Effector CD8-positive, alpha-beta T cell (primary cell): Measurements from ENCODE around the gene SPTBN1.
"Not testable (repeated sequence)": the region's sequence is repeated elsewhere in the genome, so short reads cannot be mapped to it uniquely, and the experiment has no call there.

Source experiments
- DNase-seq: peaks from one replicate; lab custom pipeline; 2025; lab: John Stamatoyannopoulos, UW

Gene SPTBN1

GRCh38 chr2:54470266-54470938 is 14.3 kb downstream of the SPTBN1 start:
- no peak for DNase-seq

DNA sequence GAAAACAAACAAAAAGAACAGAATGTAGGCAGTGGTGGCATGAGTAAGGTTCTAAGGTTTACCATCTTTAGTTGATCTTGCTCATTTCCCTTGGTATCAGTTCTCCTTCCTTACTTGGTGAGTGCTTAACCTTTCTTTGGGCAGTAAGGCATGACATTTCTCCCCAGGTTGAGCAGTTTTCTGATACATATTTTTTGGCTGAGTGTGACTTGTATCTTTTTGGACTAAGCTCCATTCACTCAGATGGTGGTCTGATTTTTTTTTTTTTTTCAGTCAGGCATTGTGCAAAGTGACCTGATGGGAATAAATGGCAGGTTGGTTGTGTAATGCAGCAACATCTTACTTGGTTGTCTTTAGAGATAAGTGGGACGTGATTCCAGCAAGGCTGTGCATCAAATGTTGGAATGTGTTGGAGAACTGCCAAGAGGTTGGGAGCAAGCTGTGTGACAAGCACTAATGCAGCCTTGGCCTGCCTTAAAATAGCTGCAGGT is 15.1 kb downstream of the SPTBN1 start:
- DNase-seq: no peak

DNA sequence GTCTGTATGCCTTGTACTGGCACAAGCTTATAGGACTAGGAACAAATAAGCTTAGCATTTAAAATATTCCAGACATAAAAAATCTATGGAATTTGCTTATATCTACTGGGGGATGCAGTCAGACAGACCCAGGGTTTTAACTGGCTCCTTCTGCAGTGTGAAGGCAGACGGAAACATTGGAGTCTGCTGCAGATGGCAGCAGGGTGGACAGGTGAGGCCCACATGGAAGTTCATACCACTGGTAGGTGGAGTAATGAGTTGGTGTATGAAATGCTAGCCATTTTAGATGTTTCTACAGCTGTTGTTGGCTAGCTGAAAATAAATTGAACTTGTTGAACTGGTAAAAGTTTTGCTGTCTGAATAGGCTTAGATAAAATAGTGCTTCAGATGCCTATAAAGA is 17.7 kb downstream of the SPTBN1 start:
- DNase-seq: no peak

- no peak for DNase-seq
Observed at GRCh38 chr2:54475285-54475684, 19.2 kb downstream of the SPTBN1 start.

DNA sequence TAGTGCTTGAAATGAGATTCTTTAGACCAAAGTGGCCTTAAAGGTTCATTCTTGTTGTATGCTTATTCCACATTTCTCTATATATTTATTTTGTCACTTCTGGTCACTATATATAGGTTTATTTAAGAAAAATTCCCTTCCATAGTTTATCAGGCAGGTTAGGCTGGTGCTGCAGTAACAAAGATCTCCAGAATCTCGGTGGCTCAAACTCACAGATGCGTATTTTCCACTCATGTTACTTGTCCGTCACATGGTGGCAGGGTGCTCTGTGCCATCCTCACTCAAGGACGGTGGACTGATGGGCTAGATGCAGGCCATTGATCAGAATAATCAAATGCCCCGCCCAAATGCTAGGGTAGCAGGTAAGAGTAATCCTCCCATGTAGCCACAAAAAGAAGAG is 19.8 kb downstream of the SPTBN1 start:
- DNase-seq: no peak

DNA sequence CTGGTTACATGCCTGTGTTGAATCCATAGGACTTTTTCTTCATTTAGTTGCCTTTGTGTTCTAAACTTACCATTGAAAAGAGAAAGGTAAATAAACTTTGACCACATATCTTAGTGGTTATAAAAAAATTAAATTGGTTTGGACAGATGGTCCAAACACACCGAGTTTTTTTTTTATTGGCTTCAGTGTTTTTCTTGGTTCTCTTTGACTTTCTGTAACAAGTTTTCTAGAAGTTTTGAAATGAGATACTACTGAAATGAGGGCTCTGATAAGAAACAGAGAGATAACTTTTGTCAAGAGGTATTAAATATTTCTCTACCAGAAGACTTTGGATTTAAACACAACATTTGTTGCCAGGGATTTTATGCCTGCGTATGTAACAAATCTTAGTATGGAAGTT is 20.7 kb downstream of the SPTBN1 start:
- no peak for DNase-seq

- DNase-seq: no peak
Observed at GRCh38 chr2:54477896-54478295, 21.8 kb downstream of the SPTBN1 start.

DNA sequence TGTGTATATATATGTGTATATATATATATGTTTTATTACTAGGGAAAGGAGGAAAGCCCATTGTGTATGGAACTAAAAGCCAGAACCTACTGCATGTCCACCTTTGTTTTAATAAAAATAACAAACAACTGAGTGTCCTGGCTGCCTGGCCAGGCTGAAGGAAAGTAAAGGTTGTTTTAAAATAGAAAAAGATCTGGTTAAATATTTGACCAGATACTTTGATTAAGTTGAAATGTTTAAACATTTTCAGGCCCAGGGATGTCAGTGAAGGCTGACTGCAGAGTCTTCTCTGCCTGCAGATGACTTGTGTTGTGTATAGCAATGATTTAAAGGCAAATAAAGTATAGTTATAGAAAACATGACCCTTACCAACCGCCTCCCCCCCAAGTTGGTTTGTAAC is 22.8 kb downstream of the SPTBN1 start:
- DNase-seq: no peak

- no peak for DNase-seq
Observed at GRCh38 chr2:54479424-54479823, 23.3 kb downstream of the SPTBN1 start.

- no peak for DNase-seq
Observed at GRCh38 chr2:54480025-54480424, 23.9 kb downstream of the SPTBN1 start.

DNA sequence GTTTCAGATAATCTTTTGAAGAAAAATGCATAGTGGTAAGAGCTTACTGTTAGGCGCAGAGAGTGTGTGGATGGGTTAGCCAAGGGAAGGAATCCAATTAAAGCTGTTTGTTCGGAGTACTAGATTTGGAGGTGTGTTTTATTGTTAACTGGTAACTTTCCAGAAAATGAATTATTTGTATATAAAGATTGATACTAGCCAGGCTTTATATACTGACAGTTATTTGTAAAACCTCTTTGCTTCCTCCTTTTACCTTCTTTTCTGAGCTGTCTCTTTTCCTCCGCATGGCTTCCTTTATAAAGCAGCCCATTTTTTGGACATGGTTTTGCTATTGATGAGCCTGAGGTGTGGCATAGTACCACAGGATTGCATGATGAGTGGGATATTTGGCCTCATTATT is 25.6 kb downstream of the SPTBN1 start:
- no peak for DNase-seq

DNA sequence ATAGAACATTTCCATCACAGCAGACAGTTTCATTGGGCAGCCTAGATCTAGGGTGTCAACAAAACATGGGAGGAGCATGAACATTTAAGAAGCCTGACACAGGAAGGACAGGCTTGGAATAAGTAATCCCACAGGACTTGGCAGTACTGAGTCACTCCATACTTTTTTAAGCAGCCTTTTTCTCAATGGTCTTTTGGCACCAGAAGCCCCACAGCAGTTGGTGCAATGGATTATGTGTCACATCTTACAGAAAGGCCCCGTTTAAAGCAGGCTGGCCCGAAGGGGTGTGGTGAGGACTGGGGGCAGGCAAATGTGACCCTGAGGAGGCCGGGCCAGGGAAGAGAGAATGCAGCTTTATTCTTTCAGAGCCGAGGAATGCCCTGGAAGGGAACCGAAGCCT is 26.6 kb downstream of the SPTBN1 start:
- DNase-seq: no peak

- DNase-seq: no peak
Observed at GRCh38 chr2:54483426-54483825, 27.3 kb downstream of the SPTBN1 start.

- not testable (repeated sequence) for DNase-seq
Observed at GRCh38 chr2:54485756-54486155, 29.6 kb downstream of the SPTBN1 start.

DNA sequence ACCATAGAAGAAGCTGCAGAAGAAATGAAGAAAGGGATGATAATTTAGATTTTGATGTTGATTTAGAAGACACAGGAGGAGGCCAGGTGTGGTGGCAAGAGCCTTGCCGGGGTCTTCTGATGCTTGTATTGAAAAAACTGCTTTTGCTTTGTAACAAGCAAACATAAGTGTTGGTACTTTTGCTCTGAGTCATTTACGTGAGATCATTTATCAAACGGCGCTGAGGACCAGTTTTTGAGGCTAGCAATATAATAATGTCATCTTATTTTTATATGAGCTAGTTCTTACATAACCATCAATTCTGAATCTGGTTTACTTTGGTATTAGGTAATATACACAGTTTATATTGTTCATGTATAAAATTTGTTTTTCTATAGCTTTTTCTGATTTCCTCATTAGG is 30.6 kb downstream of the SPTBN1 start:
- DNase-seq: no peak

GRCh38 chr2:54490863-54491262 is 34.7 kb downstream of the SPTBN1 start:
- DNase-seq: no peak

- no peak for DNase-seq
Observed at GRCh38 chr2:54492335-54492734, 36.2 kb downstream of the SPTBN1 start.

DNA sequence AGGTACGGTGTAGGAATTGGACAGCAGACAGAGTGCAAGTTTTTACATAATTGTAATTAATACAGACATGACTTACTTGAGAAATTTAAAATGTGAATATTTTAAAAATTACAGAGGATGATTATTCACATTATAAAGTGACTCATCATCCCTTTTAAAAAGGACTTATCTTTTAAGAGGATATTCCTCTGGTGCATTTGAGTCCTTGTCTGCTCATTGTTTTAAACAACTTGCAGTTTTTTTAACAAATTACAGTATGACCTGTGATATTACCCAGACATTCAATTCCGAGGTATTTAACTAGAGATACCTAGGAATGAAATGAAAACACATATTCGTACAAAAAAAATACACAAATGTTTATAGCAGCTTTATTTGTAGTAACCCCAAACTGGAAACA is 38.0 kb downstream of the SPTBN1 start:
- no peak for DNase-seq

- DNase-seq: no peak
Observed at GRCh38 chr2:54496920-54497319, 40.8 kb downstream of the SPTBN1 start.

GRCh38 chr2:54497763-54498680 is 41.9 kb downstream of the SPTBN1 start:
- no peak for DNase-seq

GRCh38 chr2:54499661-54500060 is 43.5 kb downstream of the SPTBN1 start:
- DNase-seq: no peak

GRCh38 chr2:54500404-54501205 is 44.5 kb downstream of the SPTBN1 start:
- no peak for DNase-seq
